Epithelial cell of alveolus of lung (primary cell): Measurements from ENCODE around the gene KCND2. TPM values are rescaled to one million over a fixed set of nuclear protein-coding genes. Genes with fewer than 3 reads are reported as not detected.

Experiments used
- total RNA-seq: library from RNA; depleted of rRNA; stranded (reverse); fragments of >200 nt; gene quantifications from 2 replicates; pipeline ENCODE4 v1.2.1, GENCODE V29; 2015

The KCND2 gene
- total RNA-seq: 1.7 and 2.6 TPM in 2 replicates

GRCh38 chr7:120272701-120273475, at the start of gene KCND2:
Gene KCND2 (plus strand): TSS chr7:120273175.

